B cell (primary cell): ENCODE results near the gene SMARCA4.

ENCODE experiments used
- EZH2 ChIP-seq: IDR thresholded peaks from 2 replicates; pipeline ENCODE4 v1.6.1; 2012; ENCODE audit warnings: borderline replicate concordance, low read depth, mild to moderate bottlenecking, moderate library complexity, low read length; ENCODE audit not compliant: insufficient read depth, poor library complexity, severe bottlenecking
- TF ChIP-seq, protein P1 (sequence below): fragments of 200-600 bp; IDR thresholded peaks from one replicate; pipeline ENCODE4 v1.8.0; 2022; ENCODE audit warnings: antibody characterized with exemption, mild to moderate bottlenecking

DNA sequence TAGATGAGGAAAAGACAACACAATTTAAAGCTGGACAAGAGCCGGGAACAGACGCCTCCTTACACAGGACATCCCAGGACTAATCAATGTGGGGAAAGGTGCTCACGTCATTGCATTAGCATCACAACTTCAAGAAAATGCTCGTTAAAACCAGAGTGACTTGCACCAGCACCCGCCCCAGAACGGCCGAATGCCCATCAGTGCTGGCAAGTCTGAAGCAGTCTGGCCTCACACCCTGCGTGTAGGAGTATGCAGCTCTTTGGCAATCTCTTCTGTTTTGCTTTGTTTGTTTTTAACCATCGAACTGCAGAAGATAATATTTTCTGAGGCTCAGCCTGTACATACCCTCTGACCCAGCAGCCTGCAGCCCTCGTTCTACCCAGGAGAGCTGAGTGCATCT lies 83.6 kb downstream of the SMARCA4 start:
- TF ChIP-seq EZH2 = no peak
- TF ChIP-seq, protein P1, sequence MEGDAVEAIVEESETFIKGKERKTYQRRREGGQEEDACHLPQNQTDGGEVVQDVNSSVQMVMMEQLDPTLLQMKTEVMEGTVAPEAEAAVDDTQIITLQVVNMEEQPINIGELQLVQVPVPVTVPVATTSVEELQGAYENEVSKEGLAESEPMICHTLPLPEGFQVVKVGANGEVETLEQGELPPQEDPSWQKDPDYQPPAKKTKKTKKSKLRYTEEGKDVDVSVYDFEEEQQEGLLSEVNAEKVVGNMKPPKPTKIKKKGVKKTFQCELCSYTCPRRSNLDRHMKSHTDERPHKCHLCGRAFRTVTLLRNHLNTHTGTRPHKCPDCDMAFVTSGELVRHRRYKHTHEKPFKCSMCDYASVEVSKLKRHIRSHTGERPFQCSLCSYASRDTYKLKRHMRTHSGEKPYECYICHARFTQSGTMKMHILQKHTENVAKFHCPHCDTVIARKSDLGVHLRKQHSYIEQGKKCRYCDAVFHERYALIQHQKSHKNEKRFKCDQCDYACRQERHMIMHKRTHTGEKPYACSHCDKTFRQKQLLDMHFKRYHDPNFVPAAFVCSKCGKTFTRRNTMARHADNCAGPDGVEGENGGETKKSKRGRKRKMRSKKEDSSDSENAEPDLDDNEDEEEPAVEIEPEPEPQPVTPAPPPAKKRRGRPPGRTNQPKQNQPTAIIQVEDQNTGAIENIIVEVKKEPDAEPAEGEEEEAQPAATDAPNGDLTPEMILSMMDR = no peak
